HUES64 (cell line): ENCODE data around the gene AGO4. TPM values are rescaled to one million over a fixed set of nuclear protein-coding genes. Genes with fewer than 3 reads are reported as not detected.
A peak's percentile ranks its signal among the peaks of the same experiment; 100 is the strongest.
"Not testable (repeated sequence)": the region's sequence is repeated elsewhere in the genome, so short reads cannot be mapped to it uniquely, and the experiment has no call there.

Experiments
- H3K27ac ChIP-seq: 2 replicates; pipeline ENCODE4 v1.7.0; 2013; ENCODE audit warnings: low read depth, low read length, inconsistent platforms
- H3K27me3 ChIP-seq: 2 replicates; pipeline ENCODE4 v1.6.1; 2013; ENCODE audit warnings: mild to moderate bottlenecking, low read length; ENCODE audit not compliant: insufficient read depth
- H3K36me3 ChIP-seq: 2 replicates; pipeline ENCODE4 v1.6.1; 2013; ENCODE audit warnings: mild to moderate bottlenecking, low read length; ENCODE audit not compliant: insufficient read depth
- H3K4me1 ChIP-seq: 2 replicates; pipeline ENCODE4 v1.6.1; 2013; ENCODE audit warnings: mild to moderate bottlenecking, low read length, moderate library complexity; ENCODE audit not compliant: insufficient read depth
- H3K4me3 ChIP-seq: 2 replicates; pipeline ENCODE4 v1.5.1; 2013; ENCODE audit warnings: mild to moderate bottlenecking, low read length, moderate library complexity
- H3K9ac ChIP-seq: 2 replicates; pipeline ENCODE4 v1.6.1; 2013; ENCODE audit warnings: mild to moderate bottlenecking, low read depth, low read length
- H3K9me3 ChIP-seq: 2 replicates; pipeline ENCODE4 v1.6.1; 2013; ENCODE audit warnings: low read depth, low read length; ENCODE audit not compliant: insufficient read depth
- WGBS: fragments of 150-250, 120-280 bp; methylation state at CpG from one replicate; pipeline ENCODE4 v1.1.7; 2013; ENCODE audit warnings: missing lambda C conversion rate; 5-methylcytosine and 5-hydroxymethylcytosine counted together
- polyA plus RNA-seq, 2 experiments: library from polyadenylated mRNA; stranded (reverse); fragments of 50-300 nt; gene quantifications; one replicate each; pipeline ENCODE4 v1.2.3, GENCODE V29; 2013

The AGO4 gene
- polyA plus RNA-seq (2013, experiment 1 of 2), result 4.2 TPM
- polyA plus RNA-seq (2013, experiment 2 of 2), result 8.1 TPM

GRCh38 chr1:35807614-35808449 is at the start of gene AGO4:
AGO4 (plus strand) TSS chr1:35808016; CDS start chr1:35808417, 401 bp downstream.
- Histone ChIP-seq H3K27ac (peak within 1 kb of the TSS; percentile 25; the same call in 1 of the 2 replicates), H3K4me3 (peak within 1 kb of the TSS; percentile 98), H3K4me1 (no peaks in the 10 kb centered on the region), H3K9ac (peak within 1 kb of the TSS; percentile 81), H3K36me3 (no peaks in the 10 kb centered on the region), H3K27me3 (no peaks in the 10 kb centered on the region), H3K9me3 (no peaks in the 10 kb centered on the region)
- under 1% methylated on average over 105 of the region's 105 CpGs for WGBS

DNA sequence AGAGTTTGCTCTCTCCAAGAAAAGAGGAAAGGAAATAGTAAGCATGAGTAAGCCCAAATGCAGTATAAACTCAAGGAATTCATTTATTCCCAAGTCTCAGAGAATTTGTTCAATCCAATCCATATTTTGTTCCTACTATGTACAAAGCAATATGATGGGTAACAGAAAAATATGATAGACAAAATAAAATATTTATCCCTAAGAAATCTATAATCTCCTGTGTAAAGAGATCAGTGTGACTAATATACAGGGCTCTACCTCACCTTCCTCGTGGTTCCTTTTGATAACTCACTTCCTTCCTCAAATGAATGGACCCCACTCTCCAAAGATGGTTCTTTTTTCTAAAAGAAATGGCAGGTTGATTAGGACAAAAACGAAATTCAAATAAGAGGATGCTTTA is 45.7 kb upstream of the AGO4 start:
- H3K27me3 ChIP-seq, result no peaks in the 10 kb centered on the region
- no peak overlapping the region for H3K27ac ChIP-seq
- H3K9me3 ChIP-seq, result no peaks in the 10 kb centered on the region
- WGBS, result 94% methylated on average over 2 of the region's 2 CpGs
- H3K4me3 ChIP-seq, result no peak overlapping the region
- no peaks in the 10 kb centered on the region for H3K4me1 ChIP-seq
- H3K36me3 ChIP-seq, result peaks cover 82% of the 10 kb centered on the region
- no peak overlapping the region for H3K9ac ChIP-seq

- no peak overlapping the region for H3K9ac ChIP-seq
- H3K4me3 ChIP-seq, result no peak overlapping the region
- H3K9me3 ChIP-seq, result no peaks in the 10 kb centered on the region
- no peaks in the 10 kb centered on the region for H3K4me1 ChIP-seq
- H3K36me3 ChIP-seq, result peaks cover 77% of the 10 kb centered on the region
- no peaks in the 10 kb centered on the region for H3K27me3 ChIP-seq
- no peak overlapping the region for H3K27ac ChIP-seq
Measured at GRCh38 chr1:35763201-35763600, 44.6 kb upstream of the AGO4 start.

GRCh38 chr1:35764283-35764682 is 43.5 kb upstream of the AGO4 start:
- Histone ChIP-seq H3K27ac (no peak overlapping the region), H3K36me3 (peaks cover 67% of the 10 kb centered on the region)
- WGBS, result 95% methylated on average over 3 of the region's 3 CpGs

GRCh38 chr1:35768350-35769187 is 39.2 kb upstream of the AGO4 start:
- no peaks in the 10 kb centered on the region for H3K9me3 ChIP-seq
- 0 out of 2 replicates have a peak, but pooled peaks cover 3% of the 10 kb centered on the region for H3K4me1 ChIP-seq
- H3K27ac ChIP-seq, result peak overlapping the region; percentile 87; the same call in 1 of the 2 replicates
- H3K27me3 ChIP-seq, result no peaks in the 10 kb centered on the region
- H3K4me3 ChIP-seq, result peak overlapping the region; percentile 76
- WGBS, result 45% methylated on average over 15 of the region's 19 CpGs
- H3K36me3 ChIP-seq, result peaks cover 26% of the 10 kb centered on the region
- peak overlapping the region; percentile 93 for H3K9ac ChIP-seq

More at GRCh38 chr1:35764283-35764682, 43.5 kb upstream of the AGO4 start:
- Histone ChIP-seq H3K4me3 (no peak overlapping the region), H3K9me3 (no peaks in the 10 kb centered on the region), H3K4me1 (0 out of 2 replicates have a peak, but pooled peaks cover 3% of the 10 kb centered on the region), H3K27me3 (no peaks in the 10 kb centered on the region), H3K9ac (no peak overlapping the region; the same call in 1 of the 2 replicates)

GRCh38 chr1:35769188-35769758 is 38.5 kb upstream of the AGO4 start:
- H3K27me3 ChIP-seq, result no peaks in the 10 kb centered on the region
- 0 out of 2 replicates have a peak, but pooled peaks cover 3% of the 10 kb centered on the region for H3K4me1 ChIP-seq
- H3K9ac ChIP-seq, result peak overlapping the region; percentile 93
- no peaks in the 10 kb centered on the region for H3K9me3 ChIP-seq
- H3K36me3 ChIP-seq, result peaks cover 19% of the 10 kb centered on the region
- H3K27ac ChIP-seq, result peak overlapping the region; percentile 87
- H3K4me3 ChIP-seq, result peak overlapping the region; percentile 76
- WGBS, result under 1% methylated on average over 58 of the region's 58 CpGs

- Histone ChIP-seq H3K27ac (no peak overlapping the region), H3K9ac (no peak overlapping the region), H3K4me3 (no peak overlapping the region), H3K36me3 (no peaks in the 10 kb centered on the region), H3K27me3 (no peaks in the 10 kb centered on the region), H3K4me1 (no peaks in the 10 kb centered on the region), H3K9me3 (no peaks in the 10 kb centered on the region)
Measured at GRCh38 chr1:35773711-35774110, 34.1 kb upstream of the AGO4 start.

DNA sequence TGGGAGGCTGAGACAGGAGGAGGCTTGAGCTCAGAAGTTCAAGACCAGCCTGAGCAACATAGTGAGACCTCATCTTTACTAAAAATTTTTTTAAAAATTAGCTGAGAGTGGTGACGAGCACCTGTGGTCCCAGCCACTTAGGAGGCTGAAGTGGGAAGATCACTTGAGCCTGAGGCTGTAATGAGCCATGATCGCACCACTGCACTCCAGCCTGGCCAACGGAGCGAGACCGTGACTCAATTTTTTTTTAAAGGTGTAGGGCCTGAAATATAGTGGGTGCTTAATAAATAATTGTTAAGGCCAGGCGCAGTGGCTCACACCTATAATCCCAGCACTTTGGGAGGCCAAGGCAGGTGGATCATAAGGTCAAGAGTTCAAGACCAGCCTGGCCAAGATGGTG is 31.6 kb upstream of the AGO4 start:
- H3K9ac ChIP-seq, H3K4me1 ChIP-seq, H3K27me3 ChIP-seq, H3K27ac ChIP-seq, H3K9me3 ChIP-seq, H3K4me3 ChIP-seq, H3K36me3 ChIP-seq: not testable (repeated sequence)
- WGBS, result 95% methylated on average over 6 of the region's 6 CpGs

- 89% methylated on average over 1 of the region's 1 CpG for WGBS
- Histone ChIP-seq H3K9ac (no peak overlapping the region), H3K4me3 (no peak overlapping the region), H3K36me3 (no peaks in the 10 kb centered on the region), H3K4me1 (no peaks in the 10 kb centered on the region), H3K27me3 (no peaks in the 10 kb centered on the region), H3K27ac (no peak overlapping the region), H3K9me3 (no peaks in the 10 kb centered on the region)
Measured at GRCh38 chr1:35777109-35777508, 30.7 kb upstream of the AGO4 start.

GRCh38 chr1:35783055-35783583 is 24.7 kb upstream of the AGO4 start:
- no peak overlapping the region for H3K9ac ChIP-seq
- no peaks in the 10 kb centered on the region for H3K9me3 ChIP-seq
- no peak overlapping the region for H3K4me3 ChIP-seq
- 91% methylated on average over 2 of the region's 2 CpGs for WGBS
- H3K27ac ChIP-seq, result no peak overlapping the region
- H3K4me1 ChIP-seq, result no peaks in the 10 kb centered on the region
- H3K27me3 ChIP-seq, result no peaks in the 10 kb centered on the region
- no peaks in the 10 kb centered on the region for H3K36me3 ChIP-seq

GRCh38 chr1:35784364-35784763 is 23.5 kb upstream of the AGO4 start:
- WGBS, result 91% methylated on average over 8 of the region's 8 CpGs
- H3K4me1 ChIP-seq, H3K4me3 ChIP-seq, H3K27me3 ChIP-seq, H3K36me3 ChIP-seq, H3K9me3 ChIP-seq, H3K9ac ChIP-seq, H3K27ac ChIP-seq: not testable (repeated sequence)
